ENCODE results near the gene SLC27A2. TPM values are rescaled to one million over a fixed set of nuclear protein-coding genes. Genes with fewer than 3 reads are reported as not detected.

Gene SLC27A2
- total RNA-seq, 1 donor, result under 0.01 TPM

GRCh38 chr15:50225057-50225456 is 43.1 kb downstream of the SLC27A2 start:
- no peak for DNase-seq (ENCODE audit: low read depth)
- no peak overlapping the region for H3K4me3 ChIP-seq (ENCODE audit: low read depth, low read length)
- no peak for TF ChIP-seq CTCF (IDR thresholded peaks at IDR 0.05; ENCODE audit: insufficient read depth, low read depth, low read length)

GRCh38 chr15:50225938-50226337 is 43.9 kb downstream of the SLC27A2 start:
- no peak overlapping the region for H3K4me3 ChIP-seq (ENCODE audit: low read depth, low read length)
- no peak for DNase-seq (ENCODE audit: low read depth)
- TF ChIP-seq CTCF (IDR thresholded peaks at IDR 0.05; ENCODE audit: insufficient read depth, low read depth, low read length), result no peak

- H3K4me3 ChIP-seq (ENCODE audit: low read depth, low read length), result no peak overlapping the region
- DNase-seq (ENCODE audit: low read depth), result peak; percentile 24
- TF ChIP-seq CTCF (IDR thresholded peaks at IDR 0.05; ENCODE audit: insufficient read depth, low read depth, low read length), result no peak
Measured at GRCh38 chr15:50227076-50227475, 45.1 kb downstream of the SLC27A2 start.

- no peak for TF ChIP-seq CTCF (IDR thresholded peaks at IDR 0.05; ENCODE audit: insufficient read depth, low read depth, low read length)
- H3K4me3 ChIP-seq (ENCODE audit: low read depth, low read length), result no peak overlapping the region
- no peak for DNase-seq (ENCODE audit: low read depth)
Measured at GRCh38 chr15:50228866-50229265, 46.9 kb downstream of the SLC27A2 start.

- TF ChIP-seq CTCF (IDR thresholded peaks at IDR 0.05; ENCODE audit: insufficient read depth, low read depth, low read length), result no peak
- DNase-seq (ENCODE audit: low read depth), result no peak
- H3K4me3 ChIP-seq (ENCODE audit: low read depth, low read length), result no peak overlapping the region
Measured at GRCh38 chr15:50229336-50229735, 47.3 kb downstream of the SLC27A2 start.

- no peak overlapping the region for H3K4me3 ChIP-seq (ENCODE audit: low read depth, low read length)
Measured at GRCh38 chr15:50231761-50232160, 49.8 kb downstream of the SLC27A2 start.

More at GRCh38 chr15:50231761-50232160, 49.8 kb downstream of the SLC27A2 start:
- TF ChIP-seq CTCF (IDR thresholded peaks at IDR 0.05; ENCODE audit: insufficient read depth, low read depth, low read length), result no peak
- no peak for DNase-seq (ENCODE audit: low read depth)
